Smooth muscle cell (in vitro differentiated cells): ENCODE data around the gene AKAP6. TPM values are rescaled to one million over a fixed set of nuclear protein-coding genes. Genes with fewer than 3 reads are reported as not detected.

Source experiments
- DNase-seq: peaks from one replicate; lab custom pipeline; 2025; ENCODE audit not compliant: unreplicated experiment; lab: John Stamatoyannopoulos, UW
- H2AFZ ChIP-seq: fragments of 200-600 bp; sonication (generic); 2 replicates; pipeline ENCODE4 v1.6.0; 2016; ENCODE audit warnings: antibody characterized with exemption, low read depth, mild to moderate bottlenecking
- H3F3A ChIP-seq: fragments of 200-600 bp; sonication (generic); 2 replicates; pipeline ENCODE4 v1.6.0; 2017; ENCODE audit warnings: antibody characterized with exemption, low read depth
- H3K27ac ChIP-seq: fragments of 200-600 bp; sonication (generic); 2 replicates; pipeline ENCODE4 v1.5.1; 2016; ENCODE audit warnings: low read depth, mild to moderate bottlenecking
- H3K27me3 ChIP-seq: fragments of 200-600 bp; sonication (generic); 2 replicates; pipeline ENCODE4 v1.6.1; 2016; ENCODE audit warnings: low read depth, mild to moderate bottlenecking
- H3K36me3 ChIP-seq: fragments of 200-600 bp; sonication (generic); 2 replicates; pipeline ENCODE4 v1.5.1; 2016; ENCODE audit warnings: low read depth
- H3K4me1 ChIP-seq: fragments of 200-600 bp; sonication (generic); 2 replicates; pipeline ENCODE4 v1.5.1; 2016; ENCODE audit warnings: low read depth
- H3K4me2 ChIP-seq: fragments of 200-600 bp; sonication (generic); 2 replicates; pipeline ENCODE4 v1.6.0; 2016; ENCODE audit warnings: mild to moderate bottlenecking
- H3K4me3 ChIP-seq: fragments of 200-600 bp; sonication (generic); 2 replicates; pipeline ENCODE4 v1.5.1; 2016; ENCODE audit warnings: mild to moderate bottlenecking
- H3K79me2 ChIP-seq: fragments of 200-600 bp; sonication (generic); 2 replicates; pipeline ENCODE4 v1.6.0; 2016; ENCODE audit warnings: low read depth, mild to moderate bottlenecking
- H3K9ac ChIP-seq: fragments of 200-600 bp; sonication (generic); 2 replicates; pipeline ENCODE4 v1.6.0; 2016; ENCODE audit warnings: low read depth
- H3K9me3 ChIP-seq: fragments of 200-600 bp; sonication (generic); replicated peaks from 2 replicates; pipeline ENCODE4 v1.5.1; 2016; ENCODE audit warnings: low read depth
- H4K20me1 ChIP-seq: fragments of 200-600 bp; sonication (generic); 2 replicates; pipeline ENCODE4 v1.6.0; 2016; ENCODE audit warnings: low read depth
- WGBS: methylation state at CpG from one replicate; pipeline ENCODE4 v1.1.7; 2016; ENCODE audit warnings: low lambda C conversion rate; 5-methylcytosine and 5-hydroxymethylcytosine counted together
- polyA plus RNA-seq: library from polyadenylated mRNA; unstranded; fragments of >200 nt; fragmentation: Nextera tagmentation; extraction: Ambion mirVana; gene quantifications from 2 replicates; pipeline ENCODE4 v1.2.1, GENCODE V29; 2016
- total RNA-seq: library from RNA; depleted of rRNA; stranded (reverse); fragments of >200 nt; gene quantifications from 2 replicates; pipeline ENCODE4 v1.2.3, GENCODE V29; 2014
- TF ChIP-seq, protein P1 (sequence below): fragments of 200-600 bp; sonication (generic); IDR thresholded peaks from 2 replicates; pipeline ENCODE4 v1.5.1; 2017; ENCODE audit warnings: borderline replicate concordance, mild to moderate bottlenecking, antibody characterized with exemption; ENCODE audit not compliant: insufficient read depth, poor library complexity, severe bottlenecking

The AKAP6 gene
- total and polyA plus RNA-seq, 2 experiments from 2014 or later, result 1.3 to 6.4 TPM

GRCh38 chr14:32560209-32560857, 231.2 kb downstream of the AKAP6 start:
- Histone ChIP-seq H3K4me3 (no peak overlapping the region), H3K27me3 (no peaks in the 10 kb centered on the region), H3K79me2 (no peaks in the 10 kb centered on the region), H2AFZ (no peak overlapping the region), H3K9me3 (no peaks in the 10 kb centered on the region), H3K36me3 (no peaks in the 10 kb centered on the region), H4K20me1 (no peaks in the 10 kb centered on the region), H3K9ac (no peak overlapping the region), H3F3A (peaks cover 5% of the 10 kb centered on the region), H3K4me2 (peak overlapping the region; percentile 67), H3K27ac (peak overlapping the region; percentile 82), H3K4me1 (peaks cover 18% of the 10 kb centered on the region)
- WGBS, result 25% methylated on average over 9 of the region's 9 CpGs
- no peak for DNase-seq
- TF ChIP-seq, protein P1, sequence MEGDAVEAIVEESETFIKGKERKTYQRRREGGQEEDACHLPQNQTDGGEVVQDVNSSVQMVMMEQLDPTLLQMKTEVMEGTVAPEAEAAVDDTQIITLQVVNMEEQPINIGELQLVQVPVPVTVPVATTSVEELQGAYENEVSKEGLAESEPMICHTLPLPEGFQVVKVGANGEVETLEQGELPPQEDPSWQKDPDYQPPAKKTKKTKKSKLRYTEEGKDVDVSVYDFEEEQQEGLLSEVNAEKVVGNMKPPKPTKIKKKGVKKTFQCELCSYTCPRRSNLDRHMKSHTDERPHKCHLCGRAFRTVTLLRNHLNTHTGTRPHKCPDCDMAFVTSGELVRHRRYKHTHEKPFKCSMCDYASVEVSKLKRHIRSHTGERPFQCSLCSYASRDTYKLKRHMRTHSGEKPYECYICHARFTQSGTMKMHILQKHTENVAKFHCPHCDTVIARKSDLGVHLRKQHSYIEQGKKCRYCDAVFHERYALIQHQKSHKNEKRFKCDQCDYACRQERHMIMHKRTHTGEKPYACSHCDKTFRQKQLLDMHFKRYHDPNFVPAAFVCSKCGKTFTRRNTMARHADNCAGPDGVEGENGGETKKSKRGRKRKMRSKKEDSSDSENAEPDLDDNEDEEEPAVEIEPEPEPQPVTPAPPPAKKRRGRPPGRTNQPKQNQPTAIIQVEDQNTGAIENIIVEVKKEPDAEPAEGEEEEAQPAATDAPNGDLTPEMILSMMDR, result peak; percentile 95

DNA sequence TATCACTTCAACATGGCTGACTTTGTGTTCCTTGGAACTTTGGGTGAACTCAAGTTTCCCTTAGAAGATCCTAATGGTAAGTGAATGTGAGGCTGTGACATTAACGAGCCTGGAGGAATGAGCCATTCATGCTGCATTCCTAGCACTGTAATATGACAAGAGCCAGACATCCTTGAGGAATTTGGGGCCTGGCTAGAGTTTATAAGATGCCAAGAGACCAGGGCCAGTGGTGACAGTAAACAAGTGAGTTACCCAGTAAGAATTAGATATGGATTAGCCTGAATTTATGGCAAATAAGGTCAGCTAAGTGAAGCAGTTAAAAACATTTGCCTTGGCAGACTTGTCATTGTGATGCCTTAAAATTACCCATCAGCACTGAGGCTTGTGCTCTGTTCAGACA, 232.4 kb downstream of the AKAP6 start:
- Histone ChIP-seq H2AFZ (no peak overlapping the region), H3K4me1 (peaks cover 18% of the 10 kb centered on the region), H3K4me3 (no peak overlapping the region), H3K79me2 (no peaks in the 10 kb centered on the region), H3K4me2 (peak overlapping the region; percentile 53), H3K36me3 (no peaks in the 10 kb centered on the region), H3K9ac (no peak overlapping the region), H4K20me1 (no peaks in the 10 kb centered on the region), H3K9me3 (no peaks in the 10 kb centered on the region), H3F3A (peaks cover 5% of the 10 kb centered on the region), H3K27ac (peak overlapping the region; percentile 82), H3K27me3 (no peaks in the 10 kb centered on the region)
- TF ChIP-seq, protein P1, result no peak
- 0% methylated on average over 1 of the region's 1 CpG for WGBS
- no peak for DNase-seq

- H3K9me3 ChIP-seq, result no peaks in the 10 kb centered on the region
- no peak overlapping the region for H3K9ac ChIP-seq
- peaks cover 13% of the 10 kb centered on the region for H3K4me1 ChIP-seq
- H3K36me3 ChIP-seq, result no peaks in the 10 kb centered on the region
- H3F3A ChIP-seq, result peaks cover 5% of the 10 kb centered on the region
- peak overlapping the region; percentile 67 for H3K27ac ChIP-seq
- H3K4me2 ChIP-seq, result peak overlapping the region; percentile 40
- TF ChIP-seq, protein P1, result no peak
- DNase-seq, result no peak
- no peaks in the 10 kb centered on the region for H4K20me1 ChIP-seq
- H3K79me2 ChIP-seq, result no peaks in the 10 kb centered on the region
- H2AFZ ChIP-seq, result peak overlapping the region; percentile 56
- no peaks in the 10 kb centered on the region for H3K27me3 ChIP-seq
- H3K4me3 ChIP-seq, result no peak overlapping the region
These were observed 235.5 kb downstream of the AKAP6 start for GRCh38 chr14:32564596-32564995.

GRCh38 chr14:32565256-32565655, 236.2 kb downstream of the AKAP6 start:
- H3K4me3 ChIP-seq, result no peak overlapping the region
- no peaks in the 10 kb centered on the region for H4K20me1 ChIP-seq
- no peaks in the 10 kb centered on the region for H3K79me2 ChIP-seq
- no peaks in the 10 kb centered on the region for H3K27me3 ChIP-seq
- TF ChIP-seq, protein P1, result no peak
- no peak overlapping the region for H2AFZ ChIP-seq
- H3K4me2 ChIP-seq, result no peak overlapping the region
- peaks cover 5% of the 10 kb centered on the region for H3F3A ChIP-seq
- H3K27ac ChIP-seq, result peak overlapping the region; percentile 67
- no peaks in the 10 kb centered on the region for H3K9me3 ChIP-seq
- no peak for DNase-seq
- peaks cover 6% of the 10 kb centered on the region for H3K4me1 ChIP-seq
- no peak overlapping the region for H3K9ac ChIP-seq
- H3K36me3 ChIP-seq, result no peaks in the 10 kb centered on the region
